Epithelial cell of prostate (primary cell): Measurements from ENCODE around the gene ZP1.
A peak's percentile ranks its signal among the peaks of the same experiment; 100 is the strongest.
"Not testable (repeated sequence)": the region's sequence is repeated elsewhere in the genome, so short reads cannot be mapped to it uniquely, and the experiment has no call there.

Source experiments
- DNase-seq: peaks from one replicate; pipeline ENCODE4 v3.0.0-alpha.2; 2011; ENCODE audit warnings: low read depth, low spot score
- H3K27ac ChIP-seq: fragments of 450-650 bp; 2 replicates; pipeline ENCODE4 v1.5.1; 2017; ENCODE audit warnings: mild to moderate bottlenecking

ZP1 gene

GRCh38 chr11:60905551-60906113 lies 38.3 kb downstream of the ZP1 start:
- peak overlapping the region; percentile 90 for H3K27ac ChIP-seq
- DNase-seq = no peak

- DNase-seq = peak; percentile 65
- peak within 1 kb of the TSS; percentile 90 for H3K27ac ChIP-seq
These were observed 39.0 kb downstream of the ZP1 start, which contains the start of gene PRPF19 for GRCh38 chr11:60906132-60906972. Gene PRPF19, minus strand, starts transcription at chr11:60906585. Its CDS starts 203 bp downstream, at chr11:60906382.

- DNase-seq = no peak
- H3K27ac ChIP-seq = no peak overlapping the region
These were observed 41.5 kb downstream of the ZP1 start for GRCh38 chr11:60908803-60909202.

- H3K27ac ChIP-seq, DNase-seq: not testable (repeated sequence)
These were observed 42.4 kb downstream of the ZP1 start for GRCh38 chr11:60909680-60910280.

GRCh38 chr11:60910281-60910687 lies 42.9 kb downstream of the ZP1 start:
- DNase-seq = no peak
- no peak overlapping the region for H3K27ac ChIP-seq

GRCh38 chr11:60910711-60911380 lies 43.5 kb downstream of the ZP1 start:
- DNase-seq = no peak
- H3K27ac ChIP-seq = no peak overlapping the region

- DNase-seq = no peak
- no peak overlapping the region for H3K27ac ChIP-seq
These were observed 45.0 kb downstream of the ZP1 start for GRCh38 chr11:60912223-60912850.

- no peak overlapping the region for H3K27ac ChIP-seq
- DNase-seq = no peak
These were observed 45.6 kb downstream of the ZP1 start for GRCh38 chr11:60912851-60913528.

GRCh38 chr11:60913793-60914632 lies 46.7 kb downstream of the ZP1 start, which contains the start of gene TMEM109:
Gene TMEM109, plus strand, starts transcription at chr11:60914158. Its CDS starts 5,536 bp downstream, at chr11:60919694.
- DNase-seq = no peak
- H3K27ac ChIP-seq = peak within 1 kb of the TSS; percentile 81

GRCh38 chr11:60914633-60915247 lies 47.4 kb downstream of the ZP1 start:
- H3K27ac ChIP-seq = peak overlapping the region; percentile 81
- no peak for DNase-seq

- peak overlapping the region; percentile 81 for H3K27ac ChIP-seq
- DNase-seq = no peak
These were observed 48.0 kb downstream of the ZP1 start for GRCh38 chr11:60915248-60915914.

GRCh38 chr11:60916669-60917206 lies 49.4 kb downstream of the ZP1 start:
- no peak for DNase-seq
- H3K27ac ChIP-seq = peak overlapping the region; percentile 81

GRCh38 chr11:60917267-60917666 lies 49.9 kb downstream of the ZP1 start:
- peak; percentile 94 for DNase-seq

GRCh38 chr11:60918251-60918938 lies 51.1 kb downstream of the ZP1 start:
- H3K27ac ChIP-seq = peak overlapping the region; percentile 81

More at GRCh38 chr11:60917267-60917666, 49.9 kb downstream of the ZP1 start:
- H3K27ac ChIP-seq = peak overlapping the region; percentile 81

GRCh38 chr11:60918939-60919265 lies 51.6 kb downstream of the ZP1 start:
- H3K27ac ChIP-seq = peak overlapping the region; percentile 81
- DNase-seq = no peak

More at GRCh38 chr11:60918251-60918938, 51.1 kb downstream of the ZP1 start:
- DNase-seq = no peak

- H3K27ac ChIP-seq = peak overlapping the region; percentile 81
- no peak for DNase-seq
These were observed 52.0 kb downstream of the ZP1 start for GRCh38 chr11:60919320-60919719.

- H3K27ac ChIP-seq = peak overlapping the region; percentile 81
- no peak for DNase-seq
These were observed 52.6 kb downstream of the ZP1 start for GRCh38 chr11:60919956-60920355.
